SK-N-SH treated with all-trans-retinoic acid at 6 μM for 48 hours (cell line): ENCODE data around the gene ARFRP1.

Experiments
- ATAC-seq: fragments of 200-7000 bp; cut with Tn5 transposase; 3 replicates; pipeline ENCODE4 v1.9.1; 2020; ENCODE audit warnings: mild to moderate bottlenecking, moderate library complexity
- ARNTL ChIP-seq: fragments of 450-650 bp; formaldehyde crosslinking; IDR thresholded peaks from 2 replicates; pipeline ENCODE4 v1.5.0; 2020; ENCODE audit warnings: low read depth, mild to moderate bottlenecking, moderate library complexity, borderline replicate concordance
- BACH2 ChIP-seq: fragments of 250-450 bp; sonication (Bioruptor Pico); IDR thresholded peaks from 2 replicates; pipeline ENCODE4 v1.9.0; 2021; ENCODE audit warnings: mild to moderate bottlenecking, borderline replicate concordance
- CSDC2 ChIP-seq: fragments of 250-450 bp; sonication (Bioruptor Pico); IDR thresholded peaks from 2 replicates; pipeline ENCODE4 v1.5.0; 2020; ENCODE audit warnings: mild to moderate bottlenecking, moderate library complexity
- ESRRG ChIP-seq: fragments of 250-450 bp; sonication (Bioruptor Pico); IDR thresholded peaks from 2 replicates; pipeline ENCODE4 v1.6.1; 2021; ENCODE audit warnings: mild to moderate bottlenecking
- ISL1 ChIP-seq: fragments of 250-450 bp; sonication (Bioruptor Pico); IDR thresholded peaks from 2 replicates; pipeline ENCODE4 v2.1.2; 2022; ENCODE audit warnings: mild to moderate bottlenecking, moderate library complexity
- OSR1 ChIP-seq: fragments of 250-450 bp; sonication (Bioruptor Pico); IDR thresholded peaks from 2 replicates; pipeline ENCODE4 v1.8.0; 2022; ENCODE audit warnings: moderate library complexity, mild to moderate bottlenecking, inconsistent platforms
- PATZ1 ChIP-seq: fragments of 250-450 bp; sonication (Bioruptor Pico); IDR thresholded peaks from 2 replicates; pipeline ENCODE4 v1.8.0; 2020; ENCODE audit warnings: mild to moderate bottlenecking, moderate library complexity, borderline replicate concordance
- POU6F1 ChIP-seq: fragments of 250-450 bp; sonication (Bioruptor Pico); IDR thresholded peaks from 2 replicates; pipeline ENCODE4 v1.8.0; 2021; ENCODE audit warnings: low read depth, mild to moderate bottlenecking, moderate library complexity, borderline replicate concordance
- PPARA ChIP-seq: fragments of 250-450 bp; sonication (Bioruptor Pico); IDR thresholded peaks from 2 replicates; pipeline ENCODE4 v1.5.0; 2020; ENCODE audit warnings: mild to moderate bottlenecking, borderline replicate concordance
- RARB ChIP-seq: fragments of 250-450 bp; sonication (Bioruptor Pico); IDR thresholded peaks from 2 replicates; pipeline ENCODE4 v1.8.0; 2021; ENCODE audit warnings: mild to moderate bottlenecking, moderate library complexity
- SNAI2 ChIP-seq: fragments of 250-450 bp; sonication (Bioruptor Pico); IDR thresholded peaks from 2 replicates; pipeline ENCODE4 v1.5.0; 2020; ENCODE audit warnings: mild to moderate bottlenecking, moderate library complexity
- TCF4 ChIP-seq: fragments of 250-450 bp; sonication (Bioruptor Pico); IDR thresholded peaks from 2 replicates; pipeline ENCODE4 v1.8.0; 2021; ENCODE audit warnings: mild to moderate bottlenecking, moderate library complexity, borderline replicate concordance
- TOX ChIP-seq: fragments of 250-450 bp; sonication (Bioruptor Pico); IDR thresholded peaks from 2 replicates; pipeline ENCODE4 v1.8.0; 2021; ENCODE audit warnings: mild to moderate bottlenecking, moderate library complexity, borderline replicate concordance
- TSHZ2 ChIP-seq: fragments of 250-450 bp; sonication (Bioruptor Pico); IDR thresholded peaks from 2 replicates; pipeline ENCODE4 v1.5.0; 2020; ENCODE audit warnings: mild to moderate bottlenecking, moderate library complexity
- ZC3H10 ChIP-seq: fragments of 250-450 bp; sonication (Bioruptor Pico); IDR thresholded peaks from 2 replicates; pipeline ENCODE4 v1.5.1; 2021; ENCODE audit warnings: mild to moderate bottlenecking, moderate library complexity
- ZFP3 ChIP-seq: fragments of 250-450 bp; sonication (Bioruptor Pico); IDR thresholded peaks from 2 replicates; pipeline ENCODE4 v1.5.0; 2020; ENCODE audit warnings: mild to moderate bottlenecking, moderate library complexity
- ZFP30 ChIP-seq: fragments of 450-650 bp; formaldehyde crosslinking; IDR thresholded peaks from 2 replicates; pipeline ENCODE4 v1.5.0; 2022; ENCODE audit warnings: mild to moderate bottlenecking, moderate library complexity
- ZNF565 ChIP-seq: fragments of 450-650 bp; formaldehyde crosslinking; conservative IDR thresholded peaks from 2 replicates; pipeline ENCODE4 v1.5.0; 2020; ENCODE audit warnings: low read depth, mild to moderate bottlenecking, moderate library complexity
- ZNF8 ChIP-seq: fragments of 450-650 bp; formaldehyde crosslinking; IDR thresholded peaks from 2 replicates; pipeline ENCODE4 v1.5.0; 2020; ENCODE audit warnings: mild to moderate bottlenecking, moderate library complexity

Gene ARFRP1

GRCh38 chr20:63689046-63690002 is 18.5 kb downstream of the ARFRP1 start:
- no peak for TF ChIP-seq BACH2 (CRISPR knock-in tag)
- TF ChIP-seq RARB (CRISPR knock-in tag), result no peak
- TF ChIP-seq PATZ1 (CRISPR knock-in tag), result no peak
- ATAC-seq, result no peak

GRCh38 chr20:63688228-63689045 is 19.3 kb downstream of the ARFRP1 start:
- TF ChIP-seq ISL1 (CRISPR knock-in tag), result no peak
- TF ChIP-seq OSR1, result no peak
- TF ChIP-seq ZFP3 (CRISPR knock-in tag), result no peak
- TF ChIP-seq ESRRG (CRISPR knock-in tag), result no peak
- no peak for TF ChIP-seq TSHZ2 (CRISPR knock-in tag)
- TF ChIP-seq POU6F1, result no peak
- no peak for TF ChIP-seq ZC3H10 (CRISPR knock-in tag)
- no peak for TF ChIP-seq ARNTL (CRISPR knock-in tag)
- no peak for TF ChIP-seq PATZ1 (CRISPR knock-in tag)
- TF ChIP-seq ZNF8, result no peak
- ATAC-seq, result no peak

- TF ChIP-seq ZNF8 (no peak), PPARA (CRISPR knock-in tag) (no peak), SNAI2 (CRISPR knock-in tag) (no peak), ZNF565 (CRISPR knock-in tag) (no peak), TOX (CRISPR knock-in tag) (no peak), PATZ1 (CRISPR knock-in tag) (no peak), ESRRG (CRISPR knock-in tag) (no peak), ARNTL (CRISPR knock-in tag) (no peak), ZC3H10 (CRISPR knock-in tag) (no peak), ZFP30 (no peak), RARB (CRISPR knock-in tag) (no peak), CSDC2 (no peak), OSR1 (no peak), ZFP3 (CRISPR knock-in tag) (no peak), TCF4 (no peak)
- no peak for ATAC-seq
Observed at GRCh38 chr20:63687419-63688178, 20.2 kb downstream of the ARFRP1 start.
